NCI-H2196 treated with DMSO at 0.1 percent for 48 hours (cell line): ENCODE results near the gene KLHL3.
A peak's percentile ranks its signal among the peaks of the same experiment; 100 is the strongest.

Source experiments
- DNase-seq: peaks from one replicate; lab custom pipeline; 2025; ENCODE audit not compliant: unreplicated experiment; lab: John Stamatoyannopoulos, UW

The KLHL3 gene

GRCh38 chr5:137636099-137636498 lies 99.8 kb downstream of the KLHL3 start:
- DNase-seq: no peak

GRCh38 chr5:137635521-137635921 lies 100.4 kb downstream of the KLHL3 start:
- no peak for DNase-seq

GRCh38 chr5:137633896-137634295 lies 102.0 kb downstream of the KLHL3 start:
- no peak for DNase-seq

GRCh38 chr5:137632716-137633115 lies 103.2 kb downstream of the KLHL3 start:
- no peak for DNase-seq

GRCh38 chr5:137631453-137631852 lies 104.4 kb downstream of the KLHL3 start:
- DNase-seq: no peak

- no peak for DNase-seq
Observed at GRCh38 chr5:137630972-137631370, 104.9 kb downstream of the KLHL3 start.

GRCh38 chr5:137630216-137630971 lies 105.5 kb downstream of the KLHL3 start:
- DNase-seq: no peak

- DNase-seq: peak; percentile 45
Observed at GRCh38 chr5:137629646-137630045, 106.2 kb downstream of the KLHL3 start.

GRCh38 chr5:137627706-137628105 lies 108.2 kb downstream of the KLHL3 start:
- no peak for DNase-seq

- DNase-seq: peak; percentile 50
Observed at GRCh38 chr5:137627293-137627692, 108.6 kb downstream of the KLHL3 start.

GRCh38 chr5:137624786-137625349 lies 111.0 kb downstream of the KLHL3 start:
- DNase-seq: no peak

GRCh38 chr5:137622850-137623249 lies 113.0 kb downstream of the KLHL3 start:
- DNase-seq: peak; percentile 72

GRCh38 chr5:137621861-137622823 lies 113.7 kb downstream of the KLHL3 start:
- no peak for DNase-seq

- DNase-seq: no peak
Observed at GRCh38 chr5:137621306-137621705, 114.6 kb downstream of the KLHL3 start.

- peak; percentile 71 for DNase-seq
Observed at GRCh38 chr5:137619191-137619870, 116.6 kb downstream of the KLHL3 start.

GRCh38 chr5:137618476-137618875 lies 117.4 kb downstream of the KLHL3 start:
- DNase-seq: no peak

GRCh38 chr5:137617528-137618205 lies 118.2 kb downstream of the KLHL3 start:
- no peak for DNase-seq

GRCh38 chr5:137616046-137616445 lies 119.8 kb downstream of the KLHL3 start:
- DNase-seq: no peak

- DNase-seq: no peak
Observed at GRCh38 chr5:137615171-137615775, 120.6 kb downstream of the KLHL3 start.
